ENCODE measurements around the gene GABPA. TPM values are rescaled to one million over a fixed set of nuclear protein-coding genes. Genes with fewer than 3 reads are reported as not detected.
"Not testable (repeated sequence)": the region's sequence is repeated elsewhere in the genome, so short reads cannot be mapped to it uniquely, and the experiment has no call there.

GABPA gene
- total RNA-seq, 1 donor from 2014 or later = 22.6 TPM

GRCh38 chr21:25760677-25761076 lies 25.9 kb downstream of the GABPA start:
- H3K4me1 Mint-ChIP-seq (ENCODE audit: unreplicated experiment) = peaks cover 13% of the 10 kb centered on the region
- H3K27me3 Mint-ChIP-seq (ENCODE audit: unreplicated experiment) = no peaks in the 10 kb centered on the region
- no peak overlapping the region for H3K4me3 Mint-ChIP-seq (ENCODE audit: unreplicated experiment)
- H3K27ac Mint-ChIP-seq (ENCODE audit: unreplicated experiment) = no peak overlapping the region
- no peak for TF ChIP-seq CTCF (IDR thresholded peaks at IDR 0.05; ENCODE audit: unreplicated experiment)
- no peak for DNase-seq (ENCODE audit: low spot score)
- H3K36me3 Mint-ChIP-seq (ENCODE audit: low read depth, unreplicated experiment) = peaks cover 5% of the 10 kb centered on the region
- no peaks in the 10 kb centered on the region for H3K9me3 Mint-ChIP-seq (ENCODE audit: unreplicated experiment)

DNA sequence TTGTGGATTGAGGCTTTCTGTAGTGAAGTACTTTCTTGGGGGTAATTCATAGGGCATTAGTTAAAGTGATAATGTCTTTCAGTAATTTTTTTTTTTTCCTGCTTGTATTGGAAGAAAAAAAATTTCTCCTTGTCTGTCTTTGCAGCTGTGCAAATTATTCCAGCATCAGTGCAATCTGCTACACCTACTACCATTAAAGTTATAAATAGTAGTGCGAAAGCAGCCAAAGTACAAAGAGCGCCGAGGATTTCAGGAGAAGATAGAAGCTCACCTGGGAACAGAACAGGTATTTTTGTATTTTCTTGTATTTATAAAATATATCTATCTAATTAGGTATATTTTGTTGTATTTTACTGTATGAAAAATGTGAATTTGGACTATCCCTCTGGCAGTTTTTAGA lies 29.3 kb downstream of the GABPA start:
- Mint-ChIP-seq H3K27ac (ENCODE audit: unreplicated experiment) (no peak overlapping the region), H3K4me3 (ENCODE audit: unreplicated experiment) (no peak overlapping the region), H3K9me3 (ENCODE audit: unreplicated experiment) (no peaks in the 10 kb centered on the region), H3K4me1 (ENCODE audit: unreplicated experiment) (peaks cover 7% of the 10 kb centered on the region), H3K27me3 (ENCODE audit: unreplicated experiment) (no peaks in the 10 kb centered on the region), H3K36me3 (ENCODE audit: low read depth, unreplicated experiment) (peaks cover 5% of the 10 kb centered on the region)
- no peak for TF ChIP-seq CTCF (IDR thresholded peaks at IDR 0.05; ENCODE audit: unreplicated experiment)
- no peak for DNase-seq (ENCODE audit: low spot score)

GRCh38 chr21:25767921-25768320 lies 33.1 kb downstream of the GABPA start:
- TF ChIP-seq CTCF (IDR thresholded peaks at IDR 0.05; ENCODE audit: unreplicated experiment) = no peak
- no peak for DNase-seq (ENCODE audit: low spot score)
- no peaks in the 10 kb centered on the region for H3K27me3 Mint-ChIP-seq (ENCODE audit: unreplicated experiment)
- H3K27ac Mint-ChIP-seq (ENCODE audit: unreplicated experiment) = peak overlapping the region; percentile 80
- H3K9me3 Mint-ChIP-seq (ENCODE audit: unreplicated experiment) = no peaks in the 10 kb centered on the region
- H3K4me1 Mint-ChIP-seq (ENCODE audit: unreplicated experiment) = peaks cover 7% of the 10 kb centered on the region
- H3K4me3 Mint-ChIP-seq (ENCODE audit: unreplicated experiment) = no peak overlapping the region
- peaks cover 3% of the 10 kb centered on the region for H3K36me3 Mint-ChIP-seq (ENCODE audit: low read depth, unreplicated experiment)

DNA sequence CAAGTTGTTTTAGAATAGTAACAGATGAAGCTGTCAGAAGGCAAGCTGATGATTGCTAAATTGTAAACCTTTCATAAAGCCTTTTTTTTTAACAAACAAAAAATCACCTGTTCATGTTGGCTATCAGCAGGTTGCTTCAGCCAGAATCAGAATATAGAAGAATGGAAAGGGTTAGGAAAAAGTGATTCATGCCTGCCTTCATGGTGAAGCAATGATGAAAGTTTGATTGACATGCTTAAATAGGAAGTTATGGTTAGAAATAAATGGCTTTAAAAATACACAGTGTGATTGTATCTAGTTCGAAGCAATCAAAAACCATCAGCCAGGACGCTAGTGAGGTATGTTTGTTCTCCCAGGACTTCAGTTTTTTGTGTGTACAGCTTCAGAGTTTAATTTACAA lies 37.9 kb downstream of the GABPA start:
- H3K36me3 Mint-ChIP-seq (ENCODE audit: low read depth, unreplicated experiment) = no peaks in the 10 kb centered on the region
- no peak overlapping the region for H3K4me3 Mint-ChIP-seq (ENCODE audit: unreplicated experiment)
- no peak for TF ChIP-seq CTCF (IDR thresholded peaks at IDR 0.05; ENCODE audit: unreplicated experiment)
- no peaks in the 10 kb centered on the region for H3K27me3 Mint-ChIP-seq (ENCODE audit: unreplicated experiment)
- no peak for DNase-seq (ENCODE audit: low spot score)
- H3K27ac Mint-ChIP-seq (ENCODE audit: unreplicated experiment) = no peak overlapping the region
- H3K9me3 Mint-ChIP-seq (ENCODE audit: unreplicated experiment) = no peaks in the 10 kb centered on the region
- H3K4me1 Mint-ChIP-seq (ENCODE audit: unreplicated experiment) = peaks cover 5% of the 10 kb centered on the region

GRCh38 chr21:25776440-25776839 lies 41.7 kb downstream of the GABPA start:
- Mint-ChIP-seq H3K27ac (ENCODE audit: unreplicated experiment) (no peak overlapping the region), H3K36me3 (ENCODE audit: low read depth, unreplicated experiment) (no peaks in the 10 kb centered on the region), H3K4me3 (ENCODE audit: unreplicated experiment) (no peak overlapping the region), H3K4me1 (ENCODE audit: unreplicated experiment) (no peaks in the 10 kb centered on the region), H3K27me3 (ENCODE audit: unreplicated experiment) (no peaks in the 10 kb centered on the region), H3K9me3 (ENCODE audit: unreplicated experiment) (no peaks in the 10 kb centered on the region)
- TF ChIP-seq CTCF (IDR thresholded peaks at IDR 0.05; ENCODE audit: unreplicated experiment) = no peak
- DNase-seq (ENCODE audit: low spot score) = no peak

DNA sequence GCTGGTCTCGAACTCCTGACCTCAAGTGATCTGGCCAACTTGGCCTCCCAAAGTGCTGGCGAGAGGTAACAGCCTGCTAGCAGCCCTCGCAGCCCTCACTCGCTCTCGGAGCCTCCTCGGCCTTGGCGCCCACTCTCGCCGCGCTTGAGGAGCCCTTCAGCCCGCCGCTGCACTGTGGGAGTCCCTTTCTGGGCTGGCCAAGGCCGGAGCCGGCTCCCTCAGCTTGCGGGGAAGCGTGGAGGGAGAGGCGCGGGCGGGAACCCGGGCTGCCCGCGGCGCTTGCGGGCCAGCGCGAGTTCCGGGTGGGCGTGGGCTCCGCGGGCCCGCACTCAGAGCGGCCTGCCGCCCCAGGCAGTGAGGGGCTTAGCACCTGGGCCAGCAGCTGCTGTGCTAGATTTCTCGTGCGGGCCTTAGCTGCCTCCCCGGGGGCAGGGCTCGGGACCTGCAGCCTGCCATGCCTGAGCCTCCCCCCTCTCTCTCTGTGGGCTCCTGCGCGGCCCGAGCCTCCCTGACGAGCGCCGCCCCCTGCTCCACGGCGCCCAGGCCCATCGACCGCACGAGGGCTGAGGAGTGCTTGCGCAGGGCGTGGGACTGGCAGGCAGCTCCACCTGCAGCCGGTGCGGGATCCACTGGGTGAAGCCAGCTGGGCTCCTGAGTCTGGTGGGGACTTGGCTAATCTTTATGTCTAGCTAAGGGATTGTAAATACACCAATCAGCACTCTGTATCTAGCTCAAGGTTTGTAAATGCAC lies 43.5 kb downstream of the GABPA start:
- H3K27ac Mint-ChIP-seq (ENCODE audit: unreplicated experiment); H3K4me1 Mint-ChIP-seq (ENCODE audit: unreplicated experiment); H3K9me3 Mint-ChIP-seq (ENCODE audit: unreplicated experiment); H3K36me3 Mint-ChIP-seq (ENCODE audit: low read depth, unreplicated experiment); H3K4me3 Mint-ChIP-seq (ENCODE audit: unreplicated experiment); H3K27me3 Mint-ChIP-seq (ENCODE audit: unreplicated experiment); DNase-seq (ENCODE audit: low spot score): not testable (repeated sequence)
